Measurements from ENCODE around the gene VPS13C. TPM values are rescaled to one million over a fixed set of nuclear protein-coding genes. Genes with fewer than 3 reads are reported as not detected.
A peak's percentile ranks its signal among the peaks of the same experiment; 100 is the strongest.
"Not testable (repeated sequence)": the region's sequence is repeated elsewhere in the genome, so short reads cannot be mapped to it uniquely, and the experiment has no call there.

Gene VPS13C
- total RNA-seq, 1 experiment from 2014 or later: 7.2 TPM

- in situ Hi-C loops (cut with HindIII; ENCODE audit: low pct_unique_long_range_greater_than_20kb, low sequenced_read_pairs): no loop called here
These were observed 5.3 kb downstream of the VPS13C start for GRCh38 chr15:62054979-62055378.

GRCh38 chr15:62053439-62054085 is 6.7 kb downstream of the VPS13C start:
- DNase-seq (ENCODE audit: low read depth): no peak
- in situ Hi-C loops (cut with HindIII; ENCODE audit: low pct_unique_long_range_greater_than_20kb, low sequenced_read_pairs): no loop called here

More at GRCh38 chr15:62054979-62055378, 5.3 kb downstream of the VPS13C start:
- DNase-seq (ENCODE audit: low read depth): no peak

GRCh38 chr15:62052713-62053112 is 7.5 kb downstream of the VPS13C start:
- DNase-seq (ENCODE audit: low read depth): no peak
- in situ Hi-C loops (cut with HindIII; ENCODE audit: low pct_unique_long_range_greater_than_20kb, low sequenced_read_pairs): no loop called here

- no peak for DNase-seq (ENCODE audit: low read depth)
- in situ Hi-C loops (cut with HindIII; ENCODE audit: low pct_unique_long_range_greater_than_20kb, low sequenced_read_pairs): no loop called here
These were observed 9.1 kb downstream of the VPS13C start for GRCh38 chr15:62051166-62051565.

- DNase-seq (ENCODE audit: low read depth): no peak
- in situ Hi-C loops (cut with HindIII; ENCODE audit: low pct_unique_long_range_greater_than_20kb, low sequenced_read_pairs): no loop called here
These were observed 10.1 kb downstream of the VPS13C start for GRCh38 chr15:62050115-62050514.

GRCh38 chr15:62048254-62048653 is 12.0 kb downstream of the VPS13C start:
- DNase-seq (ENCODE audit: low read depth); in situ Hi-C loops (cut with HindIII; ENCODE audit: low pct_unique_long_range_greater_than_20kb, low sequenced_read_pairs): not testable (repeated sequence)

- no peak for DNase-seq (ENCODE audit: low read depth)
- in situ Hi-C loops (cut with HindIII; ENCODE audit: low pct_unique_long_range_greater_than_20kb, low sequenced_read_pairs): no loop called here
These were observed 12.9 kb downstream of the VPS13C start for GRCh38 chr15:62047282-62047827.

GRCh38 chr15:62046078-62046743 is 14.0 kb downstream of the VPS13C start:
- in situ Hi-C loops (cut with HindIII; ENCODE audit: low pct_unique_long_range_greater_than_20kb, low sequenced_read_pairs): no loop called here
- DNase-seq (ENCODE audit: low read depth): no peak

- DNase-seq (ENCODE audit: low read depth): peak; percentile 5
- in situ Hi-C loops (cut with HindIII; ENCODE audit: low pct_unique_long_range_greater_than_20kb, low sequenced_read_pairs): no loop called here
These were observed 24.9 kb downstream of the VPS13C start for GRCh38 chr15:62035256-62035924.

GRCh38 chr15:62027916-62028315 is 32.3 kb downstream of the VPS13C start:
- in situ Hi-C loops (cut with HindIII; ENCODE audit: low pct_unique_long_range_greater_than_20kb, low sequenced_read_pairs): no loop called here
- no peak for DNase-seq (ENCODE audit: low read depth)

GRCh38 chr15:62027263-62027565 is 33.0 kb downstream of the VPS13C start:
- in situ Hi-C loops (cut with HindIII; ENCODE audit: low pct_unique_long_range_greater_than_20kb, low sequenced_read_pairs): no loop called here
- DNase-seq (ENCODE audit: low read depth): no peak

GRCh38 chr15:62026487-62027262 is 33.6 kb downstream of the VPS13C start:
- in situ Hi-C loops (cut with HindIII; ENCODE audit: low pct_unique_long_range_greater_than_20kb, low sequenced_read_pairs): no loop called here
- DNase-seq (ENCODE audit: low read depth): no peak

- in situ Hi-C loops (cut with HindIII; ENCODE audit: low pct_unique_long_range_greater_than_20kb, low sequenced_read_pairs): no loop called here
- no peak for DNase-seq (ENCODE audit: low read depth)
These were observed 38.2 kb downstream of the VPS13C start for GRCh38 chr15:62021991-62022600.

- DNase-seq (ENCODE audit: low read depth): no peak
- in situ Hi-C loops (cut with HindIII; ENCODE audit: low pct_unique_long_range_greater_than_20kb, low sequenced_read_pairs): no loop called here
These were observed 39.6 kb downstream of the VPS13C start for GRCh38 chr15:62020576-62021160.

- DNase-seq (ENCODE audit: low read depth); in situ Hi-C loops (cut with HindIII; ENCODE audit: low pct_unique_long_range_greater_than_20kb, low sequenced_read_pairs): not testable (repeated sequence)
These were observed 54.9 kb downstream of the VPS13C start for GRCh38 chr15:62005354-62005753.

GRCh38 chr15:61997786-61998185 is 62.5 kb downstream of the VPS13C start:
- DNase-seq (ENCODE audit: low read depth): no peak
- in situ Hi-C loops (cut with HindIII; ENCODE audit: low pct_unique_long_range_greater_than_20kb, low sequenced_read_pairs): no loop called here

- no peak for DNase-seq (ENCODE audit: low read depth)
- in situ Hi-C loops (cut with HindIII; ENCODE audit: low pct_unique_long_range_greater_than_20kb, low sequenced_read_pairs): no loop called here
These were observed 64.1 kb downstream of the VPS13C start for GRCh38 chr15:61996056-61996635.

GRCh38 chr15:61994216-61994615 is 66.0 kb downstream of the VPS13C start:
- DNase-seq (ENCODE audit: low read depth): no peak
- in situ Hi-C loops (cut with HindIII; ENCODE audit: low pct_unique_long_range_greater_than_20kb, low sequenced_read_pairs): no loop called here
